H9 (cell line): ENCODE measurements around the gene WSCD1. TPM values are rescaled to one million over a fixed set of nuclear protein-coding genes. Genes with fewer than 3 reads are reported as not detected.

Experiments used
- DNase-seq: peaks from one replicate; pipeline ENCODE4 v3.0.0-alpha.2; 2017
- H2AFZ ChIP-seq: one replicate; pipeline ENCODE4 v1.6.1; 2013; ENCODE audit warnings: mild to moderate bottlenecking, low read length, control low read depth, moderate library complexity
- H2AK5ac ChIP-seq: 2 replicates; pipeline ENCODE4 v1.6.1; 2013; ENCODE audit warnings: low read length, control low read depth, mixed read lengths; ENCODE audit not compliant: insufficient read length
- H2BK120ac ChIP-seq: one replicate; pipeline ENCODE4 v1.6.1; 2013; ENCODE audit warnings: low read depth, mild to moderate bottlenecking, low read length, control low read depth, inconsistent platforms; ENCODE audit not compliant: poor library complexity, severe bottlenecking
- H2BK12ac ChIP-seq: 2 replicates; pipeline ENCODE4 v1.6.1; 2013; ENCODE audit warnings: low read length, control low read depth, mixed read lengths, low read depth; ENCODE audit not compliant: insufficient read length
- H2BK15ac ChIP-seq: 2 replicates; pipeline ENCODE4 v1.6.1; 2013; ENCODE audit warnings: low read depth, low read length, control low read depth
- H2BK20ac ChIP-seq: one replicate; pipeline ENCODE4 v1.6.1; 2013; ENCODE audit warnings: low read depth, mild to moderate bottlenecking, low read length, control low read depth, inconsistent platforms; ENCODE audit not compliant: poor library complexity, severe bottlenecking
- H2BK5ac ChIP-seq: 2 replicates; pipeline ENCODE4 v1.6.1; 2013; ENCODE audit warnings: low read length, control low read depth, mixed read lengths; ENCODE audit not compliant: insufficient read length
- H3K14ac ChIP-seq: 2 replicates; pipeline ENCODE4 v1.6.1; 2013; ENCODE audit warnings: low read length, control low read depth; ENCODE audit not compliant: insufficient read depth
- H3K18ac ChIP-seq: 2 replicates; pipeline ENCODE4 v1.6.1; 2013; ENCODE audit warnings: low read depth, mild to moderate bottlenecking, mixed read lengths, low read length, control low read depth; ENCODE audit not compliant: insufficient read length
- H3K23ac ChIP-seq: 2 replicates; pipeline ENCODE4 v1.6.1; 2013; ENCODE audit warnings: low read length, control low read depth, mixed read lengths, low read depth; ENCODE audit not compliant: insufficient read length
- H3K23me2 ChIP-seq: 2 replicates; pipeline ENCODE4 v1.6.1; 2013; ENCODE audit warnings: low read depth, mild to moderate bottlenecking, mixed read lengths, low read length, control low read depth; ENCODE audit not compliant: insufficient read length, poor library complexity, severe bottlenecking
- H3K27ac ChIP-seq: 2 replicates; pipeline ENCODE4 v1.5.1; 2013; ENCODE audit warnings: low read length, control low read depth, mixed read lengths, low read depth; ENCODE audit not compliant: insufficient read length
- H3K27me3 ChIP-seq: 2 replicates; pipeline ENCODE4 v1.6.1; 2013; ENCODE audit warnings: low read length, control low read depth, inconsistent platforms; ENCODE audit not compliant: insufficient read depth
- H3K4ac ChIP-seq: 2 replicates; pipeline ENCODE4 v1.6.1; 2013; ENCODE audit warnings: low read depth, mild to moderate bottlenecking, control low read depth, inconsistent platforms, low read length, moderate library complexity
- H3K4me1 ChIP-seq: 2 replicates; pipeline ENCODE4 v1.6.1; 2013; ENCODE audit warnings: low read length, control low read depth, inconsistent platforms; ENCODE audit not compliant: insufficient read depth
- H3K4me2 ChIP-seq: 2 replicates; pipeline ENCODE4 v1.6.1; 2013; ENCODE audit warnings: low read length, control low read depth, mixed read lengths; ENCODE audit not compliant: insufficient read length, insufficient read depth
- H3K56ac ChIP-seq: 2 replicates; pipeline ENCODE4 v1.6.1; 2013; ENCODE audit warnings: low read depth, mild to moderate bottlenecking, mixed read lengths, low read length, control low read depth; ENCODE audit not compliant: insufficient read length
- H3K79me1 ChIP-seq: 2 replicates; pipeline ENCODE4 v1.6.1; 2013; ENCODE audit warnings: low read depth, mild to moderate bottlenecking, moderate library complexity, low read length, control low read depth, inconsistent platforms; ENCODE audit not compliant: insufficient read depth, poor library complexity, severe bottlenecking
- H3K79me2 ChIP-seq: 2 replicates; pipeline ENCODE4 v1.6.1; 2013; ENCODE audit warnings: low read length, control low read depth, inconsistent platforms; ENCODE audit not compliant: insufficient read depth
- H3K9ac ChIP-seq: 2 replicates; pipeline ENCODE4 v1.6.1; 2013; ENCODE audit warnings: low read length, control low read depth, mixed read lengths; ENCODE audit not compliant: insufficient read length; ENCODE audit errors: extremely low read depth
- H3K9me3 ChIP-seq: one replicate; pipeline ENCODE4 v1.6.1; 2013; ENCODE audit warnings: low read depth, low read length, inconsistent platforms; ENCODE audit not compliant: control insufficient read depth
- H3T11ph ChIP-seq: one replicate; pipeline ENCODE4 v1.6.1; 2013; ENCODE audit warnings: mild to moderate bottlenecking, low read length, control low read depth, inconsistent platforms
- H4K20me1 ChIP-seq: one replicate; pipeline ENCODE4 v1.6.1; 2013; ENCODE audit not compliant: control insufficient read depth, insufficient read length, insufficient read depth
- H4K5ac ChIP-seq: 2 replicates; pipeline ENCODE4 v1.6.1; 2013; ENCODE audit warnings: low read depth, mild to moderate bottlenecking, mixed read lengths, low read length, control low read depth; ENCODE audit not compliant: insufficient read length
- H4K8ac ChIP-seq: replicated peaks from 2 replicates; pipeline ENCODE4 v1.6.1; 2013; ENCODE audit warnings: low read length, control low read depth, mixed read lengths, low read depth; ENCODE audit not compliant: insufficient read length
- H4K91ac ChIP-seq: 2 replicates; pipeline ENCODE4 v1.6.1; 2013; ENCODE audit warnings: low read depth, mild to moderate bottlenecking, moderate library complexity, mixed read lengths, low read length, control low read depth; ENCODE audit not compliant: insufficient read length
- H3K27ac Mint-ChIP-seq, 3 experiments: 2 replicates in 2 of 3; 3 replicates in 1 of 3; pipeline ENCODE4 v1.8.0; 2020 to 2021; ENCODE audit warnings: mixed read lengths in 3 of 3, mild to moderate bottlenecking in 1 of 3, moderate library complexity in 1 of 3
- H3K27me3 Mint-ChIP-seq: 2 replicates; pipeline ENCODE4 v1.8.0; 2021; ENCODE audit warnings: low read depth, mild to moderate bottlenecking, moderate library complexity, mixed read lengths
- H3K36me3 Mint-ChIP-seq, 3 experiments: 2 replicates in 2 of 3; 3 replicates in 1 of 3; pipeline ENCODE4 v1.8.0; 2020 to 2021; ENCODE audit warnings: low read depth in 3 of 3, mixed read lengths in 3 of 3; ENCODE audit not compliant: insufficient read depth in 1 of 3
- H3K4me1 Mint-ChIP-seq, 2 experiments: 2 replicates each; pipeline ENCODE4 v1.8.0; 2020; ENCODE audit warnings: mixed read lengths in 2 of 2
- H3K4me3 Mint-ChIP-seq, 2 experiments: 2 replicates in 1 of 2; 3 replicates in 1 of 2; pipeline ENCODE4 v1.8.0; 2020 to 2021; ENCODE audit warnings: mild to moderate bottlenecking in 2 of 2, mixed read lengths in 2 of 2, moderate library complexity in 1 of 2
- H3K9me3 Mint-ChIP-seq, 2 experiments: 2 replicates in 1 of 2; 3 replicates in 1 of 2; pipeline ENCODE4 v1.8.0; 2020; ENCODE audit warnings: mild to moderate bottlenecking in 2 of 2, mixed read lengths in 2 of 2, moderate library complexity in 1 of 2
- whole genome bisulfite sequencing: extraction: QIAGEN DNeasy Blood & Tissue Kit; methylation state at CpG from one replicate; pipeline ENCODE4 v1.1.7; 2013; ENCODE audit warnings: missing lambda C conversion rate, low lambda C conversion rate, mixed read lengths; ENCODE audit not compliant: insufficient read length; ENCODE audit errors: extremely low coverage; 5-methylcytosine and 5-hydroxymethylcytosine counted together
- total RNA-seq: library from RNA; stranded (reverse); gene quantifications from 2 replicates; pipeline ENCODE4 v1.2.1, GENCODE V29; 2021
- TF ChIP-seq, protein P1 (sequence below): fragments of 200-600 bp; sonication (generic); conservative IDR thresholded peaks from 3 replicates; pipeline ENCODE4 v1.8.0; 2021; ENCODE audit warnings: antibody characterized with exemption, mild to moderate bottlenecking

The WSCD1 gene
- total RNA-seq, 1 experiment from 2014 or later, result 33.6 TPM

DNA sequence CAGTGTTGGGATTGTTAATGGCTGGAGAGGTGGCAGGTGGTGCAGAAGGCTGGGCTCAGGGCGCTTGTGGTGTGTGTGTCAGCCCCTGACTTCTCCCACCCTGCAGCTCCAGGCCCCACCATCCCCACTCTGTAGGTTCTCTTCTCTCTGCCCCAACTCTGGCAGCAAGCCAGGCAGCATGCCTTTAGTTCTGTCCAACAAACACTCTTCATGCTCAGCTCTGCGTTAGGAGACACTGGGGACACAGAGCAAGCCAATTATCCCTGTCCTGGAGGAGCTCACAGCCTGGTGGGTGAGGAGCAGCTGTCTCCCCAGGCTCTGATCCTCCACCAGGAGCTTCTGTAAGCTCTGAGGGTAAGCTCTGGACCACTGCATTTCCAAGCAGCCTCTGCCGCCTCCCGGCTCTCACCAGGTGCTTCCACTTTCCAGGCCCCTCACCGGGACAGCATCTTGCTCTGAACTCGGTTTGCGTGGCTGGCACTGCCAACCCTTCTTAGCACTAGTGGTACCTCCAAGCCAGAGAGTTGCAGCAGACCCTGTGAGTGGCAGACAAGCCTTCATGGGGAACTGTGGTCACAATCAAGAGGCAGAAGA lies 34.3 kb upstream of the WSCD1 start:
- H3K4me1 ChIP-seq, result no peaks in the 10 kb centered on the region
- no peak overlapping the region for H3K4me3 Mint-ChIP-seq
- DNase-seq, result no peak
- H2BK12ac ChIP-seq, result no peak overlapping the region
- H2AK5ac ChIP-seq, result no peak overlapping the region
- peaks cover 0 to 4% of the 10 kb centered on the region in 2 experiments; a peak in 1 of 4 replicates for H3K4me1 Mint-ChIP-seq
- no peaks in the 10 kb centered on the region for H3K9me3 ChIP-seq
- no peaks in the 10 kb centered on the region for H3K79me2 ChIP-seq
- H2AFZ ChIP-seq, result no peak overlapping the region
- H2BK15ac ChIP-seq, result no peak overlapping the region
- H3K18ac ChIP-seq, result no peak overlapping the region
- no peak overlapping the region for H2BK5ac ChIP-seq
- H3K23ac ChIP-seq, result no peak overlapping the region
- no peaks in the 10 kb centered on the region for H4K20me1 ChIP-seq
- no peaks in the 10 kb centered on the region for H3K79me1 ChIP-seq
- no peak overlapping the region for H3K14ac ChIP-seq
- H3K27ac Mint-ChIP-seq, result no peak overlapping the region
- no CpG with 5 or more reads among the region's 7 CpGs for WGBS
- no peak overlapping the region for H2BK20ac ChIP-seq
- no peak overlapping the region for H3K4me2 ChIP-seq
- H3K9me3 Mint-ChIP-seq, result peaks cover 0 to 9% of the 10 kb centered on the region in 2 experiments; a peak in 3 of 5 replicates
- no peaks in the 10 kb centered on the region for H3K27me3 ChIP-seq
- peaks cover 0 to 8% (median 2%) of the 10 kb centered on the region in 3 experiments; a peak in 3 of 7 replicates for H3K36me3 Mint-ChIP-seq
- no peaks in the 10 kb centered on the region for H3K23me2 ChIP-seq
- H4K8ac ChIP-seq, result no peak overlapping the region
- H3K27me3 Mint-ChIP-seq, result peaks cover 1% of the 10 kb centered on the region; the same call in 1 of the 2 replicates
- no peak overlapping the region for H4K91ac ChIP-seq
- H4K5ac ChIP-seq, result no peak overlapping the region
- no peak overlapping the region for H3K4ac ChIP-seq
- no peak overlapping the region for H3T11ph ChIP-seq
- TF ChIP-seq, protein P1, sequence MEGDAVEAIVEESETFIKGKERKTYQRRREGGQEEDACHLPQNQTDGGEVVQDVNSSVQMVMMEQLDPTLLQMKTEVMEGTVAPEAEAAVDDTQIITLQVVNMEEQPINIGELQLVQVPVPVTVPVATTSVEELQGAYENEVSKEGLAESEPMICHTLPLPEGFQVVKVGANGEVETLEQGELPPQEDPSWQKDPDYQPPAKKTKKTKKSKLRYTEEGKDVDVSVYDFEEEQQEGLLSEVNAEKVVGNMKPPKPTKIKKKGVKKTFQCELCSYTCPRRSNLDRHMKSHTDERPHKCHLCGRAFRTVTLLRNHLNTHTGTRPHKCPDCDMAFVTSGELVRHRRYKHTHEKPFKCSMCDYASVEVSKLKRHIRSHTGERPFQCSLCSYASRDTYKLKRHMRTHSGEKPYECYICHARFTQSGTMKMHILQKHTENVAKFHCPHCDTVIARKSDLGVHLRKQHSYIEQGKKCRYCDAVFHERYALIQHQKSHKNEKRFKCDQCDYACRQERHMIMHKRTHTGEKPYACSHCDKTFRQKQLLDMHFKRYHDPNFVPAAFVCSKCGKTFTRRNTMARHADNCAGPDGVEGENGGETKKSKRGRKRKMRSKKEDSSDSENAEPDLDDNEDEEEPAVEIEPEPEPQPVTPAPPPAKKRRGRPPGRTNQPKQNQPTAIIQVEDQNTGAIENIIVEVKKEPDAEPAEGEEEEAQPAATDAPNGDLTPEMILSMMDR, result no peak
- H3K56ac ChIP-seq, result no peak overlapping the region
- no peak overlapping the region for H3K9ac ChIP-seq
- no peak overlapping the region for H2BK120ac ChIP-seq
- H3K27ac ChIP-seq, result no peak overlapping the region
